Daoy (cell line): Measurements from ENCODE around the gene GREB1. TPM values are rescaled to one million over a fixed set of nuclear protein-coding genes. Genes with fewer than 3 reads are reported as not detected.

Experiments used
- DNase-seq: peaks from one replicate; pipeline ENCODE4 v3.0.0-alpha.2; 2015; ENCODE audit warnings: low read depth
- total RNA-seq: library from RNA; depleted of rRNA; stranded (reverse); fragments of >200 nt; shearing (Covaris generic); gene quantifications from 2 replicates; pipeline ENCODE4 v1.2.3, GENCODE V29; 2014; rRNA removed

The GREB1 gene
- total RNA-seq, 1 experiment from 2014 or later = 0.91 TPM

DNA sequence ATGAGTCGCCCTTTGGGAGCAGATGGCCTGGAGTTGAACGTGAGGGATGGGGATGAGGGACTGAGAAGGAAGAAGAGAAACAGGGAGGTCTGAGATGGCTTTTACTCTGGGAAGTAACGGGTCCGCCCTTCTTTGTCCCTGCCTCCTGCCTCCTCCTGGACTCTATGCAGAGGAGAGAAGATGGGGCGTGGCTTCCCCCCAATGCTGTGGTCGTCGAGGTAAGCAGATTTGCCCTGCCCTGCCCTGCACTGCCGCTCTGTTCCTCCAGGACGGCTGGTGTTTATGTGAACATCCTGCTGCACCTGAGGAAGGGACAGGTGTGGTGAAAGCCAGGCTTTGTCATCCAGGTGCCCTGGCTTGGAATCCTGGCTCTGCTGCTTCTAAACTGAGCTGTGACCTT lies 149.6 kb downstream of the GREB1 start:
- no peak for DNase-seq

DNA sequence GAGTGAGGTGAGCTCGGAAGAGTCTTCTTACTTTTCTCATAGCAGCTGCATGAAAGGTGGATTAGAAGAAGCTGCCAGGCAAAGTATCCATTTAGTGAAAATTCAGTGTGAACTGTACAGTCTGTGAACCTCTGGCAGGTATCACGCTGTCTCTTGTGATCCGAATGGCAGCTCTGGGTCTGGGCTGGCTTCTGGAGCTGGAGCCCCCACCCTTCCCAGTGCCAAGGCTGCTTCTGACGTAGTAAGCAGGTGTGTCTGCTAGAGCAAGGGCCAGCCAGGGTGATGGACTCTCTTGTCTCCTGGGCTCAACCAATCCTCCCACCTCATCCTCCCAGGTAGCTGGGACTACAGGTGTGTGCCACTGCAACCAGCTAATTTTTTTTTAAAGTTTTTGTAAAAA lies 150.1 kb downstream of the GREB1 start:
- no peak for DNase-seq

DNA sequence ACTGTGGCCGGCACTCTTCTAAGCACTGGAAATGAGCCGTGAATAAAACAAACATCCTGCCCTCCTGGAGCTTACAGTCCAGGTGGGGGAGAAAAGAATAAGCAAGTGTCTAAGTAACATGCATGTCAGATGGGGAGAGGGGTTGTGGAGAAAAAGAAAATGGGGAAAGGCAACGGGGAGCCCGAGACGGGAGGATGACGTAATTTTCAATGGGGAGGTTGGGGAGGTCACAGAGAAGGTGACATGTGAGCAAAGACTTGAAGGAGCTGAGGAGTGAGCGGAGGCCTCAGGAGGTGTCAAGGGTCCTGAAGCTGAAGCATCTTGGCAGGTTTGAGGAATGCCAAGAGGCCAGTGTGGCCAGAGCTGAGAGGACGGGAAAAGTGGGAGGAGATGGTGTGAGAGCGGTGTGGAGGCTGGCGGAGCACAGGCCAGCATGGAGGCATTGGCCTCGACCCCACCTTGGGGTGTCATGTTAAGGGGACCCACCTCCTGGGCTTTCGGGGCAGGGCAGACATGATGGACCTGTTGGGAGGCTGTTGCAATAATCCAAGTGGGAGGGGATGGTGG lies 151.1 kb downstream of the GREB1 start:
- no peak for DNase-seq

DNA sequence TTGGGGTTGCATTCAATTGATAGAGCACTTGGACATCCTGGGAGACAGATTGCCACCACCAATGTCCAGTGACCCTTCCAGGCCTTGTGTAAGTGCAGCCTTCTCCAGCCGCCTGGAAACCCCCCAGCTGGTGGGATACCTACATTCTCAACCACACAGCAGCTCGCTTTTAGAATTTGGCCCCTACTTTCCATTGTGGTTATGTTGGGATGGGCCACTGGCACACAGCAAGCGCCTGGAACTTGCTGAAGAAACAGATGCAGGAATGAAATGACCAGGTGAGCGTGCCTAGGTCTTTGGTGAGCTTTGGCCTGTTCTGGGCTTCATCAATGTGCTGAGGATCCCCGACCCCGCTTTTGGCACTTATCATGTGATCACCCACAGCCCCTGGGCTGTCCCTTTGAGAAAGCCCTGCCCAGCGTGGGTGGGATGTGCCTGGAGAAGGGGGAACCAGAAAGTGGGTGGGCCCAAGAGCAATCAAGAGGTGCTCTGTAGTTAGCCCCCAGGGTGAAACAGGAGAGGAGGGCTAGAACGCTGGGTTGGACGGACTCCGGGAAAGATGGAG lies 152.1 kb downstream of the GREB1 start:
- no peak for DNase-seq

DNA sequence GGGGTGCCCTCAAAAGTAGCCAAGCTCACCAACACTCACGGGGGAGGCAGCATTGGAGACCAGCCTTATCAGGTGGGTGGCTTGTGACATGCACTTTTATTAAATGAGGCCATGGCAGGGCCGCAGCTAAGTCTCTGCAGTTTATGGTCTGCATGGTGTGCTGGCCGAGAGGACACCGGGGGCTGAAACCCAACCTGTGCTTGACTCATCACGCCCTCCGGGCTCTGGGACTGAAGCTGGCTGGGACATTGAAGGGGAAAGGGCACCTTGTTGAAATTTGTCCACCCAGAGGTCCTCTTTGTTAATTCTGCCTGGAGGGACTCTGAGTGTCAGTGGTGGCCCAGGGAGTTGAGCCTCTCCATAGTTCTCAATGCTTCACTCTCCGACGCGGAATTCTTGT lies 153.9 kb downstream of the GREB1 start:
- DNase-seq = peak; percentile 27

DNA sequence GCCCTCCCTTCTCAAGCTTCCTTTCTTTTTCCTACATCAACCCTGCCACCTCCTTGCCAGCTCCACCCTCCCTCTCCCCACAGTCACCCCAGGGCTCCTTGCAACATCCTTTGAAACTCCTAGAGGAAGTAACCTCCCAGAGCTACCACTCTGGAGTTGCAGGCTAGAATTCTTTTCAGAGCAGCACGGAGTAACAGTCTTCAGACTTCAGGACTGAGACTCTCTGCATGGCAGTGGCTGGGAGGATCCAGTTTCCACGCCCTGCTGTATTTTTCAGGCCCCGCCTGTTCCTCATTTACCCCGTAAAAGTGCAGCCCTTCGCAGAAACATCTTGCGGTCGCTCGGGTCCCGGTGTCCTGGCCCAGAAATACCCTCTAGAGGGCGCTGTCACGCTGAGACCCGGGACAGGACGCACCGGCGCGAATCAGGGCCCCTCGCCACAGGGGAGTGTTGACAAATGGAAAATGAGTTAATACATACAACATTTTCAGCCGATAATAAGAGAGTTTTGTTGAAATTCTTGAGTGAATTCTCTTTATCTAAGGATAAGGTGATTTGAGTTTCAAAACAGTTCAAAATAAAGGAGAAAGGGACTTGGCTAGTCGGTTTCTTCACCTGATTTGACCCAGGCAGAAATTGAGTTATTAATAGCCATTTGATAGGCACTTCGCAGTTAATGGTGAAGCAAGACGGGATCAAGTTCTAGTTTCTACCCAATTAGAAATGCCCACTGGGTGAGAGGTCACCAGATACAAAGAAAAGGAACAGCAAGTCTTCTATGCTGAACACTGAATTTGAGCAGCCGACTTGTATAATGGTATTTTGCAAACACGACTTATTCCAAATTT lies 154.6 kb downstream of the GREB1 start:
- peak; percentile 79 for DNase-seq

DNA sequence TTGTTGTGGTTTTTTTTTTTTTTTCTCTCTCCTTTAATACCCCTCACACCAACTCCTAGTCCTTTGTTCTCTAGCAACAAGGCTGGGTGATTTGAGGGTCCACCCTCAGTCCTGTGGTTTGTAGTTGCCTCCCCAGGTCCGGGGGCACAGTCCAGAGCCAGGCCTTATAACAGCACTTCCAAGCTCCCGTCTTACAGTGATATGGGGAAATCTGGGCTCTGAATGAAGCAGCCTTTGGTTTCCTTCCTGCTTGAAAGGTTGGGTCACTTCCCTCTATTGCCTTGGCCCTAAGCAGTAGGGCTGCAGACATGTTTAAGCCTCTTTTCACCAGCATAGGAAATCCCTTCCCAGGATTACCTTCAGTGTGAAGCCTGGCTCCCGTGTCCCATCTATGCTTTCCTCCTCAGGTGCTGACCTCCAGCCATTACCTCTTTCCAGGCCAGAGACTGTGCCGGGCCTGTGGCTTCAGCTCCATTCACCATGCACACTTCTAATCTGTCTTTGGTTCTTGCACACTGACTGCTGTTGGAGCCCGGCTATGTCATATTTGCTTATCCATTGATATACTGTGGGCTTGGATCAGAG lies 157.3 kb downstream of the GREB1 start:
- no peak for DNase-seq

Other genes starting within 250 kb of the GREB1 start
- gene ROCK2, start 189.4 kb upstream of the GREB1 start, total RNA-seq = 33.6 and 36.7 TPM in 2 replicates
- gene E2F6, start 67.9 kb upstream of the GREB1 start, total RNA-seq = 32.2 and 38.6 TPM in 2 replicates
- gene NTSR2, start 136.2 kb downstream of the GREB1 start, total RNA-seq = not detected in 2 replicates
- gene LPIN1, start 212.6 kb downstream of the GREB1 start, total RNA-seq = 13.5 and 16.7 TPM in 2 replicates